ENCODE measurements around the gene HRH2.

Gene HRH2

GRCh38 chr5:175623088-175623487 is 34.8 kb upstream of the HRH2 start:
- no peak overlapping the region for H3K4me3 ChIP-seq (ENCODE audit: low read length)

GRCh38 chr5:175624316-175624715 is 33.6 kb upstream of the HRH2 start:
- Histone ChIP-seq H3K4me1 (ENCODE audit: control insufficient read depth, insufficient read depth, low read length) (no peaks in the 10 kb centered on the region), H3K4me2 (ENCODE audit: low read length) (no peak overlapping the region), H3K36me3 (ENCODE audit: insufficient read depth, low read length) (no peaks in the 10 kb centered on the region), H3K9ac (ENCODE audit: low read depth, low read length) (no peak overlapping the region), H3K9me3 (replicated peaks; ENCODE audit: low read length) (peaks cover 8% of the 10 kb centered on the region), H3K27me3 (ENCODE audit: control insufficient read depth, insufficient read depth, low read length) (no peaks in the 10 kb centered on the region), H3K4me3 (ENCODE audit: low read length) (no peak overlapping the region)

More at GRCh38 chr5:175623088-175623487, 34.8 kb upstream of the HRH2 start:
- no peak overlapping the region for H3K9ac ChIP-seq (ENCODE audit: low read depth, low read length)
- H3K4me2 ChIP-seq (ENCODE audit: low read length): no peak overlapping the region
- no peaks in the 10 kb centered on the region for H3K27me3 ChIP-seq (ENCODE audit: control insufficient read depth, insufficient read depth, low read length)
- H3K9me3 ChIP-seq (replicated peaks; ENCODE audit: low read length): peaks cover 5% of the 10 kb centered on the region
- no peaks in the 10 kb centered on the region for H3K36me3 ChIP-seq (ENCODE audit: insufficient read depth, low read length)
- H3K4me1 ChIP-seq (ENCODE audit: control insufficient read depth, insufficient read depth, low read length): no peaks in the 10 kb centered on the region

DNA sequence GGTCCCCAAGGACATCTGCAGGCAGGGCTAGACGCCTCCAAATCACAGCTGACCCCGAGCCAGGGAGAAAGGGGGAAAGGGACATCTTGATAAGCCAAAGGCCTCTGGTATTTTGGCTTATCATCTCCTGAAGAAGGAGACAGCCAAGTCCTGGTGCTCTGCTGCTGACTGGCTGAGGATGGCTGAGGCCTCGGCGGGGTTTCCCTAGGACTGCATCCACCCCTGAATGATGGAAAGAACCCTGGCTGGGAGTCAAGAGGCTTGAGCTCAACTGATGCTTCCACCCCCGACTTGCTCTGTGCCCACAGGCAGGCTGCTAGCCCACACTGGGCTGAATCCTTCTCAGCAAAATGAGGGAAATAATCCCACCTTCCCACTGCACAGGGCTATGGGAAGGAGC is 30.9 kb upstream of the HRH2 start:
- no peak overlapping the region for H3K9ac ChIP-seq (ENCODE audit: low read depth, low read length)
- no peaks in the 10 kb centered on the region for H3K27me3 ChIP-seq (ENCODE audit: control insufficient read depth, insufficient read depth, low read length)
- no peak overlapping the region for H3K4me3 ChIP-seq (ENCODE audit: low read length)
- no peaks in the 10 kb centered on the region for H3K4me1 ChIP-seq (ENCODE audit: control insufficient read depth, insufficient read depth, low read length)
- H3K9me3 ChIP-seq (replicated peaks; ENCODE audit: low read length): peaks cover 10% of the 10 kb centered on the region
- H3K36me3 ChIP-seq (ENCODE audit: insufficient read depth, low read length): no peaks in the 10 kb centered on the region
- no peak overlapping the region for H3K4me2 ChIP-seq (ENCODE audit: low read length)

GRCh38 chr5:175627739-175628138 is 30.1 kb upstream of the HRH2 start:
- no peaks in the 10 kb centered on the region for H3K27me3 ChIP-seq (ENCODE audit: control insufficient read depth, insufficient read depth, low read length)
- no peak overlapping the region for H3K4me2 ChIP-seq (ENCODE audit: low read length)
- no peak overlapping the region for H3K9ac ChIP-seq (ENCODE audit: low read depth, low read length)
- H3K4me1 ChIP-seq (ENCODE audit: control insufficient read depth, insufficient read depth, low read length): no peaks in the 10 kb centered on the region
- H3K9me3 ChIP-seq (replicated peaks; ENCODE audit: low read length): peaks cover 10% of the 10 kb centered on the region
- no peaks in the 10 kb centered on the region for H3K36me3 ChIP-seq (ENCODE audit: insufficient read depth, low read length)
- H3K4me3 ChIP-seq (ENCODE audit: low read length): no peak overlapping the region

- H3K36me3 ChIP-seq (ENCODE audit: insufficient read depth, low read length): no peaks in the 10 kb centered on the region
- H3K9ac ChIP-seq (ENCODE audit: low read depth, low read length): no peak overlapping the region
- peaks cover 10% of the 10 kb centered on the region for H3K9me3 ChIP-seq (replicated peaks; ENCODE audit: low read length)
- no peaks in the 10 kb centered on the region for H3K4me1 ChIP-seq (ENCODE audit: control insufficient read depth, insufficient read depth, low read length)
- H3K27me3 ChIP-seq (ENCODE audit: control insufficient read depth, insufficient read depth, low read length): no peaks in the 10 kb centered on the region
- H3K4me2 ChIP-seq (ENCODE audit: low read length): no peak overlapping the region
- H3K4me3 ChIP-seq (ENCODE audit: low read length): no peak overlapping the region
Measured at GRCh38 chr5:175628668-175629067, 29.2 kb upstream of the HRH2 start.

GRCh38 chr5:175629261-175629660 is 28.6 kb upstream of the HRH2 start:
- Histone ChIP-seq H3K27me3 (ENCODE audit: control insufficient read depth, insufficient read depth, low read length) (no peaks in the 10 kb centered on the region), H3K9me3 (replicated peaks; ENCODE audit: low read length) (peaks cover 10% of the 10 kb centered on the region), H3K4me3 (ENCODE audit: low read length) (no peak overlapping the region), H3K36me3 (ENCODE audit: insufficient read depth, low read length) (no peaks in the 10 kb centered on the region), H3K9ac (ENCODE audit: low read depth, low read length) (no peak overlapping the region), H3K4me1 (ENCODE audit: control insufficient read depth, insufficient read depth, low read length) (no peaks in the 10 kb centered on the region), H3K4me2 (ENCODE audit: low read length) (no peak overlapping the region)

- Histone ChIP-seq H3K36me3 (ENCODE audit: insufficient read depth, low read length) (no peaks in the 10 kb centered on the region), H3K4me2 (ENCODE audit: low read length) (no peak overlapping the region), H3K4me3 (ENCODE audit: low read length) (no peak overlapping the region), H3K9me3 (replicated peaks; ENCODE audit: low read length) (peaks cover 10% of the 10 kb centered on the region), H3K9ac (ENCODE audit: low read depth, low read length) (no peak overlapping the region), H3K4me1 (ENCODE audit: control insufficient read depth, insufficient read depth, low read length) (no peaks in the 10 kb centered on the region), H3K27me3 (ENCODE audit: control insufficient read depth, insufficient read depth, low read length) (no peaks in the 10 kb centered on the region)
Measured at GRCh38 chr5:175629793-175630192, 28.1 kb upstream of the HRH2 start.

GRCh38 chr5:175635854-175636584 is 21.9 kb upstream of the HRH2 start:
- no peak overlapping the region for H3K4me2 ChIP-seq (ENCODE audit: low read length)
- no peaks in the 10 kb centered on the region for H3K36me3 ChIP-seq (ENCODE audit: insufficient read depth, low read length)
- H3K27me3 ChIP-seq (ENCODE audit: control insufficient read depth, insufficient read depth, low read length): no peaks in the 10 kb centered on the region
- H3K9me3 ChIP-seq (replicated peaks; ENCODE audit: low read length): peaks cover 5% of the 10 kb centered on the region
- H3K9ac ChIP-seq (ENCODE audit: low read depth, low read length): no peak overlapping the region
- no peaks in the 10 kb centered on the region for H3K4me1 ChIP-seq (ENCODE audit: control insufficient read depth, insufficient read depth, low read length)
- no peak overlapping the region for H3K4me3 ChIP-seq (ENCODE audit: low read length)

DNA sequence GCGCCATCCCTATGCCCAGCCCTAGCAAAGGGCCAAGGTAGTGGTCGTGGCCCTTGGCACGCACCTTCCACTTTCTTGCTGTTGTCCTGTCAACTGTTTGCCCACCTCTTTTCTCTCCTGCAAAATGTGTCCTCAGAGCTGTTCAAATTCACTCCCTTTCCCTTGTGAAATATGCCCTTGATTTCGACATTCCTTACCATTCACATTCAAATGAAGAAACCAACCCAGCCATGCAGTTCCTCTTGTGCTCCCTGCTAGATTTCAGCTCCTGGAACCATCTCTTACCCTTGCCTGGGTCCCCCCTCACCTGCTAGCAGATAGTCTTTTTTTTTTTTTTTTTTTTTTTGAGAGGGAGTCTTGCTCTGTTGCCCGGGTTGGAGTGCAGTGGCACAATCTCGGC is 19.6 kb upstream of the HRH2 start:
- H3K4me3 ChIP-seq (ENCODE audit: low read length): no peak overlapping the region
- no peak overlapping the region for H3K4me2 ChIP-seq (ENCODE audit: low read length)
- H3K4me1 ChIP-seq (ENCODE audit: control insufficient read depth, insufficient read depth, low read length): no peaks in the 10 kb centered on the region
- no peaks in the 10 kb centered on the region for H3K27me3 ChIP-seq (ENCODE audit: control insufficient read depth, insufficient read depth, low read length)
- H3K9ac ChIP-seq (ENCODE audit: low read depth, low read length): no peak overlapping the region
- peaks cover 8% of the 10 kb centered on the region for H3K9me3 ChIP-seq (replicated peaks; ENCODE audit: low read length)
- no peaks in the 10 kb centered on the region for H3K36me3 ChIP-seq (ENCODE audit: insufficient read depth, low read length)

- Histone ChIP-seq H3K4me1 (ENCODE audit: control insufficient read depth, insufficient read depth, low read length) (no peaks in the 10 kb centered on the region), H3K27me3 (ENCODE audit: control insufficient read depth, insufficient read depth, low read length) (no peaks in the 10 kb centered on the region), H3K36me3 (ENCODE audit: insufficient read depth, low read length) (no peaks in the 10 kb centered on the region), H3K4me2 (ENCODE audit: low read length) (no peak overlapping the region), H3K9me3 (replicated peaks; ENCODE audit: low read length) (peaks cover 8% of the 10 kb centered on the region), H3K4me3 (ENCODE audit: low read length) (no peak overlapping the region), H3K9ac (ENCODE audit: low read depth, low read length) (no peak overlapping the region)
Measured at GRCh38 chr5:175640106-175640775, 17.6 kb upstream of the HRH2 start.

DNA sequence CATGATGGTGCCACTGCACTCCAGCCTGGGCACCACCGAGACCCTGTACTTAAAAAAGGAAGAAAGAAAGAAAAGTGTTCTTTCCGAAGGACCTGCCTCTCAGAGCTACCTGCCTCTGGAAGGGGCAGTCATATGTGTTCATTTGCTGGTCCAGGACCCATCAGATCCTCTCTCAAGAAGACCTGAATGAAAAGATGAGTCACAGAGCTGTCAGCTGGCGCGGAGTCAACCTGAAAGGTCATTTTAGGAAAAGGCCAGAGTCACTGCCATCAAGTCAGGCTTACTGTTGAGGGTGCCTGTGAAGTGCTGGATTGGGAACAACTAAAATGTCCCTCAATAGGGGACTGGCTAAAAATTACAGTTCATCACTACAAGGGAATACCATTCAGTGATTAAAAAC is 14.9 kb upstream of the HRH2 start:
- no peaks in the 10 kb centered on the region for H3K4me1 ChIP-seq (ENCODE audit: control insufficient read depth, insufficient read depth, low read length)
- no peaks in the 10 kb centered on the region for H3K36me3 ChIP-seq (ENCODE audit: insufficient read depth, low read length)
- H3K9ac ChIP-seq (ENCODE audit: low read depth, low read length): no peak overlapping the region
- H3K27me3 ChIP-seq (ENCODE audit: control insufficient read depth, insufficient read depth, low read length): no peaks in the 10 kb centered on the region
- no peak overlapping the region for H3K4me3 ChIP-seq (ENCODE audit: low read length)
- H3K9me3 ChIP-seq (replicated peaks; ENCODE audit: low read length): peaks cover 8% of the 10 kb centered on the region
- no peak overlapping the region for H3K4me2 ChIP-seq (ENCODE audit: low read length)

- no peak overlapping the region for H3K4me2 ChIP-seq (ENCODE audit: low read length)
- H3K4me3 ChIP-seq (ENCODE audit: low read length): no peak overlapping the region
- no peaks in the 10 kb centered on the region for H3K36me3 ChIP-seq (ENCODE audit: insufficient read depth, low read length)
- H3K4me1 ChIP-seq (ENCODE audit: control insufficient read depth, insufficient read depth, low read length): no peaks in the 10 kb centered on the region
- peaks cover 8% of the 10 kb centered on the region for H3K9me3 ChIP-seq (replicated peaks; ENCODE audit: low read length)
- no peak overlapping the region for H3K9ac ChIP-seq (ENCODE audit: low read depth, low read length)
- H3K27me3 ChIP-seq (ENCODE audit: control insufficient read depth, insufficient read depth, low read length): no peaks in the 10 kb centered on the region
Measured at GRCh38 chr5:175646251-175646650, 11.6 kb upstream of the HRH2 start.
